Trophoblast cell (in vitro differentiated cells and primary cell): ENCODE data around the gene CFAP97D2.
"Not testable (repeated sequence)": the region's sequence is repeated elsewhere in the genome, so short reads cannot be mapped to it uniquely, and the experiment has no call there.

Experiments
- DNase-seq, 2 donors: peaks; one replicate each; pipeline ENCODE4 v3.0.0-alpha.2; 2016
- H2AFZ ChIP-seq: 2 replicates; pipeline ENCODE4 v1.6.1; 2013; ENCODE audit warnings: low read length, moderate library complexity, mild to moderate bottlenecking; ENCODE audit not compliant: insufficient read depth, poor library complexity
- H2AK5ac ChIP-seq: 2 replicates; pipeline ENCODE4 v1.6.1; 2013; ENCODE audit warnings: mild to moderate bottlenecking, low read length
- H2BK120ac ChIP-seq: 2 replicates; pipeline ENCODE4 v1.6.1; 2013; ENCODE audit warnings: low read length, mild to moderate bottlenecking, moderate library complexity; ENCODE audit not compliant: insufficient read depth, poor library complexity
- H2BK12ac ChIP-seq: 2 replicates; pipeline ENCODE4 v1.6.1; 2013; ENCODE audit warnings: mild to moderate bottlenecking, low read length, moderate library complexity
- H2BK5ac ChIP-seq: 2 replicates; pipeline ENCODE4 v1.6.1; 2013; ENCODE audit warnings: low read length, low read depth, moderate library complexity, mild to moderate bottlenecking; ENCODE audit not compliant: poor library complexity
- H3K14ac ChIP-seq: 2 replicates; pipeline ENCODE4 v1.6.1; 2013; ENCODE audit warnings: mild to moderate bottlenecking, low read length
- H3K18ac ChIP-seq: 2 replicates; pipeline ENCODE4 v1.6.1; 2013; ENCODE audit warnings: mild to moderate bottlenecking, low read length
- H3K23ac ChIP-seq: 2 replicates; pipeline ENCODE4 v1.6.1; 2013; ENCODE audit warnings: low read length
- H3K27ac ChIP-seq: 2 replicates; pipeline ENCODE4 v1.5.1; 2013; ENCODE audit warnings: low read depth, mild to moderate bottlenecking, inconsistent platforms, low read length, moderate library complexity
- H3K27me3 ChIP-seq: 2 replicates; pipeline ENCODE4 v1.6.1; 2013; ENCODE audit warnings: inconsistent platforms, mild to moderate bottlenecking, low read length, moderate library complexity; ENCODE audit not compliant: insufficient read depth
- H3K36me3 ChIP-seq, 2 experiments: 1 replicate in 1 of 2; 2 replicates in 1 of 2; pipeline ENCODE4 v1.6.1; 2013; ENCODE audit warnings: low read length in 2 of 2, mild to moderate bottlenecking in 2 of 2, moderate library complexity in 1 of 2; ENCODE audit not compliant: insufficient read depth in 2 of 2, control insufficient read depth in 1 of 2
- H3K4ac ChIP-seq: 2 replicates; pipeline ENCODE4 v1.6.1; 2013; ENCODE audit warnings: low read depth, mild to moderate bottlenecking, low read length, moderate library complexity
- H3K4me1 ChIP-seq, 2 experiments: 1 replicate in 1 of 2; 2 replicates in 1 of 2; pipeline ENCODE4 v1.6.1; 2013; ENCODE audit warnings: low read length in 2 of 2, mild to moderate bottlenecking in 2 of 2, moderate library complexity in 1 of 2; ENCODE audit not compliant: insufficient read depth in 2 of 2, control insufficient read depth in 1 of 2
- H3K4me2 ChIP-seq: 2 replicates; pipeline ENCODE4 v1.6.1; 2013; ENCODE audit warnings: inconsistent platforms, mild to moderate bottlenecking, low read length, moderate library complexity
- H3K4me3 ChIP-seq: 2 replicates; pipeline ENCODE4 v1.5.1; 2013; ENCODE audit warnings: mild to moderate bottlenecking, low read depth, low read length, inconsistent platforms
- H3K79me1 ChIP-seq: one replicate; pipeline ENCODE4 v1.6.1; 2013; ENCODE audit warnings: low read length
- H3K79me2 ChIP-seq: 2 replicates; pipeline ENCODE4 v1.6.1; 2013; ENCODE audit warnings: low read length, mild to moderate bottlenecking; ENCODE audit not compliant: control insufficient read depth, insufficient read depth, poor library complexity
- H3K9ac ChIP-seq: 2 replicates; pipeline ENCODE4 v1.6.1; 2013; ENCODE audit warnings: mild to moderate bottlenecking, low read length
- H3K9me3 ChIP-seq: 2 replicates; pipeline ENCODE4 v1.6.1; 2013; ENCODE audit warnings: low read depth, mild to moderate bottlenecking, control low read depth, inconsistent platforms, low read length; ENCODE audit not compliant: insufficient read depth
- H4K12ac ChIP-seq: 2 replicates; pipeline ENCODE4 v1.6.1; 2013; ENCODE audit warnings: low read depth, mild to moderate bottlenecking, low read length, moderate library complexity
- H4K8ac ChIP-seq: 2 replicates; pipeline ENCODE4 v1.6.1; 2013; ENCODE audit warnings: low read depth, mild to moderate bottlenecking, low read length, moderate library complexity
- H4K91ac ChIP-seq: one replicate; pipeline ENCODE4 v1.6.1; 2013; ENCODE audit warnings: low read depth, mild to moderate bottlenecking, low read length, moderate library complexity
- WGBS: extraction: QIAGEN DNeasy Blood & Tissue Kit; methylation state at CpG from one replicate; pipeline ENCODE4 v1.1.7; 2013; ENCODE audit warnings: missing lambda C conversion rate; ENCODE audit not compliant: insufficient read length, insufficient coverage; ENCODE audit errors: extremely low coverage; 5-methylcytosine and 5-hydroxymethylcytosine counted together

Gene CFAP97D2

GRCh38 chr13:114148521-114148855 is 30.6 kb upstream of the CFAP97D2 start:
- Histone ChIP-seq H3K79me2 (no peaks in the 10 kb centered on the region), H3K36me3 (no peaks in the 10 kb centered on the region), H3K14ac (no peak overlapping the region), H2BK120ac (no peak overlapping the region), H2BK5ac (no peak overlapping the region), H4K8ac (no peak overlapping the region), H4K12ac (no peak overlapping the region), H3K4me1 (no peaks in the 10 kb centered on the region), H3K9ac (no peak overlapping the region), H3K23ac (no peak overlapping the region), H3K4me3 (peak overlapping the region; percentile 0), H3K27ac (no peak overlapping the region), H3K9me3 (peaks cover 7% of the 10 kb centered on the region), H3K4me2 (no peak overlapping the region), H2AK5ac (no peak overlapping the region), H3K27me3 (no peaks in the 10 kb centered on the region), H2BK12ac (no peak overlapping the region), H3K18ac (no peak overlapping the region), H4K91ac (no peak overlapping the region), H3K4ac (no peak overlapping the region), H2AFZ (no peak overlapping the region), H3K79me1 (no peaks in the 10 kb centered on the region)
- WGBS = no CpG with 5 or more reads among the region's 8 CpGs
- no peak for DNase-seq

- H3K18ac ChIP-seq, H3K4me2 ChIP-seq, H3K4me1 ChIP-seq, H3K79me1 ChIP-seq, H3K27me3 ChIP-seq, H4K12ac ChIP-seq, H3K27ac ChIP-seq, H3K36me3 ChIP-seq, H3K23ac ChIP-seq, H2BK12ac ChIP-seq, H2AK5ac ChIP-seq, H3K9ac ChIP-seq, H3K4ac ChIP-seq, H4K91ac ChIP-seq, H3K9me3 ChIP-seq, DNase-seq, H2BK5ac ChIP-seq, H3K4me3 ChIP-seq, H3K14ac ChIP-seq, H3K79me2 ChIP-seq, H4K8ac ChIP-seq, H2BK120ac ChIP-seq, H2AFZ ChIP-seq: not testable (repeated sequence)
- no CpG with 5 or more reads among the region's 19 CpGs for WGBS
These were observed 30.2 kb upstream of the CFAP97D2 start for GRCh38 chr13:114148886-114149285.

GRCh38 chr13:114149774-114150740 is 29.0 kb upstream of the CFAP97D2 start:
- Histone ChIP-seq H3K9ac (no peak overlapping the region), H4K91ac (no peak overlapping the region), H3K14ac (no peak overlapping the region), H3K79me2 (no peaks in the 10 kb centered on the region), H3K27me3 (no peaks in the 10 kb centered on the region), H4K8ac (no peak overlapping the region), H3K4me2 (no peak overlapping the region), H2BK120ac (no peak overlapping the region), H2BK12ac (no peak overlapping the region), H3K18ac (no peak overlapping the region), H3K36me3 (no peaks in the 10 kb centered on the region), H3K23ac (no peak overlapping the region), H3K4ac (no peak overlapping the region), H4K12ac (no peak overlapping the region), H3K27ac (no peak overlapping the region), H3K4me1 (no peaks in the 10 kb centered on the region), H2BK5ac (no peak overlapping the region), H2AK5ac (no peak overlapping the region), H2AFZ (no peak overlapping the region), H3K4me3 (peak overlapping the region; percentile 9), H3K79me1 (no peaks in the 10 kb centered on the region), H3K9me3 (peaks cover 7% of the 10 kb centered on the region)
- WGBS = no CpG with 5 or more reads among the region's 12 CpGs
- no peak for DNase-seq

DNA sequence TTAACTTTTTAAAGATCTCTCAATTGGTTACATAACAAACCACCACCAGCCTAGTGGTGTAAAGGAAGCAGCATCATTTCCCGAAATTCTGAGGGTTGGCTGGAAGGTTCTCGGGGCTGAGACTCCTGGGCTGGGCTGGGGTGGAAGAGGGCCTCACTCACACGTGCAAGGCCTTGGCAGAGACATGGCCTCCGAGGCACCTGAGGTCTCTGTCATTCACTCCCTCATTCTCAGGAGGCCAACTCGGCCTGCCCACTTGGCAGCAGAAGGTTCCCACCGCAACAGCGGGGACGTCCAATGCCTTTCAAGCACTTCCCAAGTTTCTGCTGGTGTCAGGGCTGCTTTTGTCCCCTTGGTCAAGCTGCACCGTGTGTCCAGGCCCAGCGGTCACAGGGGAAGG is 28.0 kb upstream of the CFAP97D2 start:
- H3K18ac ChIP-seq = no peak overlapping the region
- H2AFZ ChIP-seq = no peak overlapping the region
- no peak overlapping the region for H3K4me3 ChIP-seq
- H3K4ac ChIP-seq = no peak overlapping the region
- DNase-seq = no peak
- H3K4me1 ChIP-seq = no peaks in the 10 kb centered on the region
- H3K23ac ChIP-seq = no peak overlapping the region
- H3K9ac ChIP-seq = no peak overlapping the region
- H2BK12ac ChIP-seq = no peak overlapping the region
- H3K79me2 ChIP-seq = no peaks in the 10 kb centered on the region
- no CpG with 5 or more reads among the region's 10 CpGs for WGBS
- H4K8ac ChIP-seq = no peak overlapping the region
- no peak overlapping the region for H3K4me2 ChIP-seq
- no peaks in the 10 kb centered on the region for H3K36me3 ChIP-seq
- H2BK5ac ChIP-seq = no peak overlapping the region
- no peak overlapping the region for H3K27ac ChIP-seq
- H4K91ac ChIP-seq = no peak overlapping the region
- H3K27me3 ChIP-seq = no peaks in the 10 kb centered on the region
- no peak overlapping the region for H2AK5ac ChIP-seq
- H2BK120ac ChIP-seq = no peak overlapping the region
- peaks cover 6% of the 10 kb centered on the region for H3K9me3 ChIP-seq
- no peak overlapping the region for H3K14ac ChIP-seq
- H4K12ac ChIP-seq = no peak overlapping the region
- no peaks in the 10 kb centered on the region for H3K79me1 ChIP-seq
